GM12891 (cell line): Measurements from ENCODE around the gene LTA4H.

Source experiments
- POLR2A ChIP-seq: IDR thresholded peaks from 2 replicates; pipeline ENCODE4 v1.6.1; 2011; ENCODE audit warnings: low read depth, low read length, control low read depth
- POU2F2 ChIP-seq: IDR thresholded peaks from 2 replicates; pipeline ENCODE4 v1.6.1; 2011; ENCODE audit warnings: low read depth, mild to moderate bottlenecking, control low read depth, low read length, moderate library complexity
- SPI1 ChIP-seq: IDR thresholded peaks from 2 replicates; pipeline ENCODE4 v1.6.1; 2011; ENCODE audit warnings: low read depth, low read length, control low read depth
- TAF1 ChIP-seq: IDR thresholded peaks from 2 replicates; pipeline ENCODE4 v1.6.1; 2011; ENCODE audit warnings: low read depth, low read length, control low read depth

DNA sequence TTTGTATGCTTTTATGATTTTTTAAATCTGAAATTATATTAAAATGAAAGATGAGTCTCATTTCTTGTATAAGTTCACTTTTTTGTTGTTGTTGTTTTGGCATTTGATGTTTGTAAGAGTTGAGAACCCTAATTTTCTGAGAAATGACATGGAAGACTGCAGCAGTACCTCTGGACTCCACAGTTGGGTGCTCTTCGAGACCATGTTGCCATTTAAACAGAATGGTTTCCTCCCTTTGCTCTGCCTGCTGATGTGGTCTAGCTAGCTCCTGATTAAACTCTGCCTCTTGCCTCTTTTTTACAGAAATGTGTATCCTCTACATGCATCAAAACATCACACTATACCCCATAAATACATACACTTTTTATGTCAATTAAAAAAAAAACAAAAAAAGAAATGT is 5.8 kb upstream of the LTA4H start:
- no peak for TF ChIP-seq TAF1
- TF ChIP-seq POU2F2, result no peak
- no peak for TF ChIP-seq SPI1
- TF ChIP-seq POLR2A, result no peak
